HAP-1 (cell line): ENCODE measurements around the gene RAPGEF4.

ENCODE experiments used
- DNase-seq, 2 experiments: peaks; one replicate each; pipeline ENCODE4 v3.0.0-alpha.2; 2016 to 2020; ENCODE audit warnings: low spot score in 2 of 2
- H3K27me3 ChIP-seq: fragments of 250-450 bp; sonication (Bioruptor Pico); 2 replicates; pipeline ENCODE4 v1.5.1; 2020; ENCODE audit warnings: low read depth, mild to moderate bottlenecking, moderate library complexity
- H3K36me3 ChIP-seq: fragments of 250-450 bp; sonication (Bioruptor Pico); replicated peaks from 2 replicates; pipeline ENCODE4 v1.5.1; 2020; ENCODE audit warnings: mild to moderate bottlenecking
- H3K4me1 ChIP-seq: fragments of 250-450 bp; sonication (Bioruptor Pico); 2 replicates; pipeline ENCODE4 v1.5.1; 2020; ENCODE audit warnings: mild to moderate bottlenecking
- H3K4me3 ChIP-seq: fragments of 250-450 bp; sonication (Bioruptor Pico); 2 replicates; pipeline ENCODE4 v1.5.1; 2020; ENCODE audit warnings: mild to moderate bottlenecking, moderate library complexity
- H3K9me3 ChIP-seq: fragments of 250-450 bp; sonication (Bioruptor Pico); 2 replicates; pipeline ENCODE4 v1.5.1; 2020; ENCODE audit warnings: mild to moderate bottlenecking, moderate library complexity
- in situ Hi-C: fragments of 300-500 bp; cut with MboI; formaldehyde crosslinking; loops from 3 replicates; pipeline ENCODE4 v1.14.3; 2020; ENCODE audit warnings: low sequenced_read_pairs, inconsistent platforms, mixed read lengths

Gene RAPGEF4

GRCh38 chr2:172928756-172929155 is 193.1 kb downstream of the RAPGEF4 start:
- Histone ChIP-seq H3K4me3 (no peak overlapping the region), H3K9me3 (no peaks in the 10 kb centered on the region), H3K36me3 (no peaks in the 10 kb centered on the region), H3K27me3 (no peaks in the 10 kb centered on the region), H3K4me1 (peaks cover 26% of the 10 kb centered on the region)
- DNase-seq = no peak
- in situ Hi-C loops = loop anchor here (5.0 kb wide), 1 partner anchor 121 kb away; no protein-coding TSS in a partner anchor

- peaks cover 26% of the 10 kb centered on the region for H3K4me1 ChIP-seq
- in situ Hi-C loops = loop anchor here (5.0 kb wide), 2 partner anchors 67 to 122 kb away; no protein-coding TSS in a partner anchor
Observed at GRCh38 chr2:172929644-172930043, 194.0 kb downstream of the RAPGEF4 start.

GRCh38 chr2:172930871-172931255 is 195.2 kb downstream of the RAPGEF4 start:
- in situ Hi-C loops = loop anchor here (5.0 kb wide), 1 partner anchor 69 kb away; no protein-coding TSS in a partner anchor
- H3K36me3 ChIP-seq = no peaks in the 10 kb centered on the region
- H3K4me1 ChIP-seq = peaks cover 26% of the 10 kb centered on the region
- H3K4me3 ChIP-seq = no peak overlapping the region
- no peaks in the 10 kb centered on the region for H3K27me3 ChIP-seq
- H3K9me3 ChIP-seq = no peaks in the 10 kb centered on the region
- DNase-seq = peak in 1 of 2 experiments; percentile 71

More at GRCh38 chr2:172929644-172930043, 194.0 kb downstream of the RAPGEF4 start:
- H3K36me3 ChIP-seq = no peaks in the 10 kb centered on the region
- no peaks in the 10 kb centered on the region for H3K9me3 ChIP-seq
- no peaks in the 10 kb centered on the region for H3K27me3 ChIP-seq
- DNase-seq = no peak
- no peak overlapping the region for H3K4me3 ChIP-seq

- in situ Hi-C loops = loop anchor here (5.0 kb wide), 1 partner anchor 69 kb away; no protein-coding TSS in a partner anchor
- Histone ChIP-seq H3K36me3 (no peaks in the 10 kb centered on the region), H3K27me3 (no peaks in the 10 kb centered on the region), H3K4me1 (peaks cover 26% of the 10 kb centered on the region), H3K4me3 (peak overlapping the region; percentile 4; the same call in 1 of the 2 replicates), H3K9me3 (no peaks in the 10 kb centered on the region)
- peak; percentile 50 to 75 for DNase-seq
Observed at GRCh38 chr2:172931256-172931894, 195.7 kb downstream of the RAPGEF4 start.

- in situ Hi-C loops = loop anchor here (5.0 kb wide), 1 partner anchor 70 kb away; no protein-coding TSS in a partner anchor
- no peaks in the 10 kb centered on the region for H3K36me3 ChIP-seq
- peaks cover 23% of the 10 kb centered on the region for H3K4me1 ChIP-seq
- DNase-seq = peak; percentile 59 to 86
- H3K27me3 ChIP-seq = no peaks in the 10 kb centered on the region
- no peak overlapping the region for H3K4me3 ChIP-seq
- no peaks in the 10 kb centered on the region for H3K9me3 ChIP-seq
Observed at GRCh38 chr2:172931918-172932520, 196.4 kb downstream of the RAPGEF4 start.

- no peaks in the 10 kb centered on the region for H3K4me1 ChIP-seq
- in situ Hi-C loops = no loop called here
- H3K9me3 ChIP-seq = no peaks in the 10 kb centered on the region
- H3K27me3 ChIP-seq = no peaks in the 10 kb centered on the region
- H3K4me3 ChIP-seq = no peak overlapping the region
- no peak for DNase-seq
- H3K36me3 ChIP-seq = no peaks in the 10 kb centered on the region
Observed at GRCh38 chr2:172937884-172938712, 202.5 kb downstream of the RAPGEF4 start.

- in situ Hi-C loops = no loop called here
- DNase-seq = no peak
- Histone ChIP-seq H3K4me3 (no peak overlapping the region), H3K9me3 (no peaks in the 10 kb centered on the region), H3K27me3 (no peaks in the 10 kb centered on the region), H3K4me1 (no peaks in the 10 kb centered on the region), H3K36me3 (no peaks in the 10 kb centered on the region)
Observed at GRCh38 chr2:172938713-172939375, 203.2 kb downstream of the RAPGEF4 start.

GRCh38 chr2:172943539-172943938 is 207.9 kb downstream of the RAPGEF4 start:
- no peak overlapping the region for H3K4me3 ChIP-seq
- H3K4me1 ChIP-seq = peaks cover 22% of the 10 kb centered on the region
- H3K36me3 ChIP-seq = no peaks in the 10 kb centered on the region
- H3K27me3 ChIP-seq = no peaks in the 10 kb centered on the region
- DNase-seq = no peak
- 0 out of 2 replicates have a peak, but pooled peaks cover 2% of the 10 kb centered on the region for H3K9me3 ChIP-seq
- in situ Hi-C loops = no loop called here

- no peaks in the 10 kb centered on the region for H3K27me3 ChIP-seq
- in situ Hi-C loops = no loop called here
- no peak overlapping the region for H3K4me3 ChIP-seq
- DNase-seq = no peak
- H3K36me3 ChIP-seq = no peaks in the 10 kb centered on the region
- H3K9me3 ChIP-seq = 0 out of 2 replicates have a peak, but pooled peaks cover 2% of the 10 kb centered on the region
- H3K4me1 ChIP-seq = peaks cover 22% of the 10 kb centered on the region
Observed at GRCh38 chr2:172944022-172944793, 208.6 kb downstream of the RAPGEF4 start.

GRCh38 chr2:172944794-172945509 is 209.3 kb downstream of the RAPGEF4 start:
- Histone ChIP-seq H3K4me3 (no peak overlapping the region), H3K9me3 (0 out of 2 replicates have a peak, but pooled peaks cover 2% of the 10 kb centered on the region), H3K4me1 (peaks cover 22% of the 10 kb centered on the region), H3K27me3 (no peaks in the 10 kb centered on the region), H3K36me3 (no peaks in the 10 kb centered on the region)
- DNase-seq = peak in 1 of 2 experiments; percentile 6
- in situ Hi-C loops = no loop called here

- in situ Hi-C loops = no loop called here
- no peaks in the 10 kb centered on the region for H3K27me3 ChIP-seq
- peaks cover 22% of the 10 kb centered on the region for H3K4me1 ChIP-seq
- H3K9me3 ChIP-seq = 0 out of 2 replicates have a peak, but pooled peaks cover 2% of the 10 kb centered on the region
- peak in 1 of 2 experiments; percentile 93 for DNase-seq
- no peak overlapping the region for H3K4me3 ChIP-seq
- H3K36me3 ChIP-seq = no peaks in the 10 kb centered on the region
Observed at GRCh38 chr2:172945510-172945850, 209.8 kb downstream of the RAPGEF4 start.

GRCh38 chr2:172947461-172948153 is 212.0 kb downstream of the RAPGEF4 start:
- no peak overlapping the region for H3K4me3 ChIP-seq
- H3K36me3 ChIP-seq = no peaks in the 10 kb centered on the region
- no peaks in the 10 kb centered on the region for H3K27me3 ChIP-seq
- 0 out of 2 replicates have a peak, but pooled peaks cover 2% of the 10 kb centered on the region for H3K9me3 ChIP-seq
- in situ Hi-C loops = no loop called here
- DNase-seq = no peak
- peaks cover 22% of the 10 kb centered on the region for H3K4me1 ChIP-seq
